Neural cell (in vitro differentiated cells): Measurements from ENCODE around the gene GNG2.

Experiments
- CTCF ChIP-seq: fragments of 450-650 bp; IDR thresholded peaks from 2 replicates; pipeline ENCODE4 v1.5.1; 2014; ENCODE audit warnings: antibody characterized with exemption, mild to moderate bottlenecking, moderate library complexity; ENCODE audit not compliant: poor library complexity, severe bottlenecking
- EP300 ChIP-seq: fragments of 450-650 bp; conservative IDR thresholded peaks from 2 replicates; pipeline ENCODE4 v1.6.1; 2014; ENCODE audit warnings: antibody characterized with exemption, mild to moderate bottlenecking, moderate library complexity; ENCODE audit not compliant: poor library complexity, severe bottlenecking
- EZH2 ChIP-seq: fragments of 200-600, 300-800 bp; shearing (Covaris generic), sonication (generic); IDR thresholded peaks from 2 replicates; pipeline ENCODE4 v1.6.1; 2014; ENCODE audit warnings: antibody characterized with exemption, low read length, borderline replicate concordance, mild to moderate bottlenecking; ENCODE audit not compliant: insufficient read depth, poor library complexity, severe bottlenecking
- MXI1 ChIP-seq: fragments of 450-650 bp; conservative IDR thresholded peaks from 2 replicates; pipeline ENCODE4 v1.6.1; 2014; ENCODE audit warnings: antibody characterized with exemption, mild to moderate bottlenecking; ENCODE audit not compliant: poor library complexity, severe bottlenecking
- POLR2AphosphoS5 ChIP-seq: IDR thresholded peaks from 2 replicates; pipeline ENCODE4 v1.6.1; 2012
- RAD21 ChIP-seq: fragments of 450-650 bp; conservative IDR thresholded peaks from 2 replicates; pipeline ENCODE4 v1.6.1; 2014; ENCODE audit warnings: antibody characterized with exemption, mild to moderate bottlenecking, moderate library complexity
- REST ChIP-seq: IDR thresholded peaks from 2 replicates; pipeline ENCODE4 v1.6.1; 2012; ENCODE audit warnings: borderline replicate concordance
- SMC3 ChIP-seq: fragments of 450-650 bp; conservative IDR thresholded peaks from 2 replicates; pipeline ENCODE4 v1.6.1; 2014; ENCODE audit warnings: antibody characterized with exemption, mild to moderate bottlenecking, moderate library complexity; ENCODE audit not compliant: poor library complexity
- TAF1 ChIP-seq: IDR thresholded peaks from 2 replicates; pipeline ENCODE4 v1.6.1; 2012; ENCODE audit warnings: low read depth

GRCh38 chr14:51895375-51895774 is 35.0 kb downstream of the GNG2 start:
- TF ChIP-seq CTCF (no peak), POLR2AphosphoS5 (no peak), RAD21 (no peak), REST (no peak), SMC3 (no peak), EZH2 (no peak), MXI1 (no peak), EP300 (no peak), TAF1 (no peak)
